ENCODE data around the gene CDC26.

DNA sequence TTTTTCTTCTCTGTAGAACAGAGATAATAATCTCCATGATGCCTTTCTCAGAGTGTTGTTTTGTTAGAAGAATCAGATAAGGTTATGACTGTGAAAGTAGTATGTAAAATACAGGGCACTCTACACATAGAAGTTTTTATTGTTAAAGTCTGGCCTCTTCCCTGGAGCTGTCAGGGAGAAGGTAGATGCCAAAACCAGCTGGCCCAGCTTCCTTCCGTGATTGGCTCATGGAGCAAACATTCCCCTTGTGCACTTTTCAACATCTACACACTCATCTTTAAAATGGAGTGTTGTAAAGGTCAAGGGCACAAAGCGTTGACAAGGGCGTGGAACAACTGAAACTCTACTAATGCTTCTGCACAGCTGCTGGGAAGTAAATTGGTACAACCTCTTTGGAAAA is 35.2 kb upstream of the CDC26 start:
- TF ChIP-seq, protein P1, sequence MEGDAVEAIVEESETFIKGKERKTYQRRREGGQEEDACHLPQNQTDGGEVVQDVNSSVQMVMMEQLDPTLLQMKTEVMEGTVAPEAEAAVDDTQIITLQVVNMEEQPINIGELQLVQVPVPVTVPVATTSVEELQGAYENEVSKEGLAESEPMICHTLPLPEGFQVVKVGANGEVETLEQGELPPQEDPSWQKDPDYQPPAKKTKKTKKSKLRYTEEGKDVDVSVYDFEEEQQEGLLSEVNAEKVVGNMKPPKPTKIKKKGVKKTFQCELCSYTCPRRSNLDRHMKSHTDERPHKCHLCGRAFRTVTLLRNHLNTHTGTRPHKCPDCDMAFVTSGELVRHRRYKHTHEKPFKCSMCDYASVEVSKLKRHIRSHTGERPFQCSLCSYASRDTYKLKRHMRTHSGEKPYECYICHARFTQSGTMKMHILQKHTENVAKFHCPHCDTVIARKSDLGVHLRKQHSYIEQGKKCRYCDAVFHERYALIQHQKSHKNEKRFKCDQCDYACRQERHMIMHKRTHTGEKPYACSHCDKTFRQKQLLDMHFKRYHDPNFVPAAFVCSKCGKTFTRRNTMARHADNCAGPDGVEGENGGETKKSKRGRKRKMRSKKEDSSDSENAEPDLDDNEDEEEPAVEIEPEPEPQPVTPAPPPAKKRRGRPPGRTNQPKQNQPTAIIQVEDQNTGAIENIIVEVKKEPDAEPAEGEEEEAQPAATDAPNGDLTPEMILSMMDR (IDR thresholded peaks at IDR 0.05): no peak
- no peak for TF ChIP-seq ZFX (IDR thresholded peaks at IDR 0.05; ENCODE audit: borderline replicate concordance)

Data from 22Rv1 (cell line).